ENCODE measurements around the gene DSE. TPM values are rescaled to one million over a fixed set of nuclear protein-coding genes. Genes with fewer than 3 reads are reported as not detected.

DSE gene
- total RNA-seq, 1 experiment from 2014 or later = 38.5 TPM

- H3K4me1 ChIP-seq (ENCODE audit: control insufficient read depth in 1 of 2, insufficient read depth in 2 of 2, low read length in 2 of 2) = peaks cover 7 to 21% of the 10 kb centered on the region in 2 experiments
- TF ChIP-seq EZH2phosphoT487 (IDR thresholded peaks at IDR 0.05; ENCODE audit: borderline replicate concordance) = no peak
- no peak; the same call in 1 of the 2 replicates for TF ChIP-seq SIN3A (IDR thresholded peaks at IDR 0.05; ENCODE audit: low read depth)
- no peak for TF ChIP-seq ELF1 (IDR thresholded peaks at IDR 0.05; ENCODE audit: borderline replicate concordance, low read depth)
- TF ChIP-seq SP1 (IDR thresholded peaks at IDR 0.05; ENCODE audit: low read depth) = no peak
- no peak for TF ChIP-seq ATF3 (IDR thresholded peaks at IDR 0.05)
- no peak for TF ChIP-seq POLR2A (IDR thresholded peaks at IDR 0.05; ENCODE audit: borderline replicate concordance, extremely low read depth, insufficient read depth, insufficient read length)
- no peak for TF ChIP-seq EZH2 (IDR thresholded peaks at IDR 0.05)
- no peak for TF ChIP-seq REST (IDR thresholded peaks at IDR 0.05; ENCODE audit: low read depth)
- 0 out of 2 replicates have a peak, but pooled peaks have one; percentile 15 for TF ChIP-seq EGR1 (IDR thresholded peaks at IDR 0.05; ENCODE audit: low read depth)
- no peak for TF ChIP-seq JUND (IDR thresholded peaks at IDR 0.05)
- TF ChIP-seq ZFX (IDR thresholded peaks at IDR 0.05) = peak; percentile 54
- TF ChIP-seq RAD21 (IDR thresholded peaks at IDR 0.05; ENCODE audit: low read depth) = no peak
- TF ChIP-seq ZNF274 (IDR thresholded peaks at IDR 0.05; ENCODE audit: low read depth, low read length) = no peak
- no peak for TF ChIP-seq TCF7L2 (IDR thresholded peaks at IDR 0.05; ENCODE audit: borderline replicate concordance, extremely low read depth, insufficient read depth, insufficient read length)
- peak; percentile 72 for TF ChIP-seq MAX (IDR thresholded peaks at IDR 0.05)
- no peak for TF ChIP-seq CTCF (IDR thresholded peaks at IDR 0.05 in 2 of 3, conservative IDR thresholded peaks at IDR 0.05 in 1 of 3; ENCODE audit: borderline replicate concordance in 1 of 3, insufficient read depth in 1 of 3, low read depth in 2 of 3, low read length in 2 of 3)
- TF ChIP-seq SRF (IDR thresholded peaks at IDR 0.05; ENCODE audit: low read depth) = no peak
- TF ChIP-seq CBX3 (IDR thresholded peaks at IDR 0.05; ENCODE audit: low read depth) = no peak
- no peak for TF ChIP-seq CEBPB (IDR thresholded peaks at IDR 0.05; ENCODE audit: low read depth)
- no peak for TF ChIP-seq FOSL1 (IDR thresholded peaks at IDR 0.05; ENCODE audit: low read depth)
- peak; percentile 31; the same call in 1 of the 2 replicates for TF ChIP-seq POLR2AphosphoS5 (IDR thresholded peaks at IDR 0.05; ENCODE audit: low read depth, low read length)
- no peak for TF ChIP-seq YY1 (IDR thresholded peaks at IDR 0.05; ENCODE audit: extremely low read depth, insufficient replicate concordance, low read depth, low read length)
Measured at GRCh38 chr6:116371120-116371917, 572 bp downstream of the DSE start.

More at GRCh38 chr6:116371120-116371917, 572 bp downstream of the DSE start:
- no TSS peak for BruUV-seq (replicated peaks)
- DNase-seq (ENCODE audit: low read depth, low spot score) = peak; percentile 42
- no peaks in the 10 kb centered on the region for H4K20me1 ChIP-seq (ENCODE audit: insufficient read depth)
- ATAC-seq = peak; percentile 71
- H3K4me3 ChIP-seq (replicated peaks in 1 of 2; ENCODE audit: low read depth in 1 of 2, low read length in 2 of 2) = peak overlapping the region; percentile 74 to 84
- no peak overlapping the region for H2AFZ ChIP-seq (ENCODE audit: low read depth, low read length, poor library complexity, severe bottlenecking)
- H3K9me2 ChIP-seq (ENCODE audit: insufficient read depth) = no peaks in the 10 kb centered on the region
- H3K27ac ChIP-seq (ENCODE audit: low read depth, low read length) = peak overlapping the region; percentile 78
- no peaks in the 10 kb centered on the region for H3K27me3 ChIP-seq (ENCODE audit: insufficient read depth, low read length)
- no peaks in the 10 kb centered on the region for H3K9me3 ChIP-seq (ENCODE audit: control insufficient read depth in 1 of 2, insufficient read depth in 1 of 2, low read depth in 1 of 2, low read length in 2 of 2)
- ChIA-PET POLR2A (interaction anchor here (0.9 to 1.2 kb wide), 4 partner anchors 12 to 103 kb away, joined by 3 to 4 read pairs (median 3); no protein-coding TSS in a partner anchor), CTCF (interaction anchor here (1.6 kb wide), 1 partner anchor 83 kb away, joined by 4 read pairs; no protein-coding TSS in a partner anchor), RAD21 (ENCODE audit: low non-redundant PET in 1 of 2, low total read pairs in 2 of 2, uncharacterized antibody in 2 of 2, unreplicated experiment in 2 of 2) (no interaction called here)
- peak overlapping the region; percentile 87 for H3K9ac ChIP-seq (ENCODE audit: low read length)
- H3K4me2 ChIP-seq (ENCODE audit: low read length) = peak overlapping the region; percentile 93
- intact Hi-C loops (cut with micrococcal nuclease) = no loop called here
- H3K36me3 ChIP-seq (ENCODE audit: control insufficient read depth in 1 of 2, insufficient read depth in 2 of 2, low read length in 2 of 2) = no peaks in the 10 kb centered on the region
- peaks cover 38% of the 10 kb centered on the region for H3K79me2 ChIP-seq (ENCODE audit: insufficient read depth, low read length)
